GM18519 (cell line): ENCODE measurements around the gene NAA16.
A peak's percentile ranks its signal among the peaks of the same experiment; 100 is the strongest.
"Not testable (repeated sequence)": the region's sequence is repeated elsewhere in the genome, so short reads cannot be mapped to it uniquely, and the experiment has no call there.

Source experiments
- ATAC-seq: cut with Tn5 transposase; IDR thresholded peaks from one replicate; pipeline ENCODE4 v1.9.1; 2021; ENCODE audit warnings: mild to moderate bottlenecking, moderate library complexity; ENCODE audit not compliant: unreplicated experiment, low FRiP score

NAA16 gene

GRCh38 chr13:41310963-41311405 lies at the start of gene NAA16:
Gene NAA16, plus strand, starts transcription at chr13:41311267. Its CDS starts 262 bp downstream, at chr13:41311529.
- peak; percentile 54 for ATAC-seq

- peak; percentile 64 for ATAC-seq
These were observed 47.7 kb upstream of the NAA16 start, which contains the start of gene MTRF1 for GRCh38 chr13:41263261-41263971. Gene MTRF1, minus strand, starts transcription at chr13:41263576. Its CDS starts 2,669 bp downstream, at chr13:41260907.

GRCh38 chr13:41267106-41267505 lies 44.0 kb upstream of the NAA16 start:
- ATAC-seq, result no peak

GRCh38 chr13:41268764-41269163 lies 42.3 kb upstream of the NAA16 start:
- no peak for ATAC-seq

GRCh38 chr13:41271456-41272285 lies 39.4 kb upstream of the NAA16 start:
- no peak for ATAC-seq

GRCh38 chr13:41273831-41274441 lies 37.1 kb upstream of the NAA16 start:
- ATAC-seq, result no peak

GRCh38 chr13:41274881-41275280 lies 36.2 kb upstream of the NAA16 start:
- no peak for ATAC-seq

GRCh38 chr13:41276824-41277223 lies 34.2 kb upstream of the NAA16 start:
- no peak for ATAC-seq

- not testable (repeated sequence) for ATAC-seq
These were observed 31.9 kb upstream of the NAA16 start for GRCh38 chr13:41279156-41279555.

- ATAC-seq, result no peak
These were observed 28.9 kb upstream of the NAA16 start for GRCh38 chr13:41282129-41282571.

GRCh38 chr13:41284512-41285288 lies 26.4 kb upstream of the NAA16 start:
- no peak for ATAC-seq

- ATAC-seq, result no peak
These were observed 24.7 kb upstream of the NAA16 start for GRCh38 chr13:41286370-41286769.

- no peak for ATAC-seq
These were observed 21.6 kb upstream of the NAA16 start for GRCh38 chr13:41289463-41289881.

GRCh38 chr13:41291246-41291645 lies 19.8 kb upstream of the NAA16 start:
- no peak for ATAC-seq

- ATAC-seq, result no peak
These were observed 17.8 kb upstream of the NAA16 start for GRCh38 chr13:41293272-41293671.

GRCh38 chr13:41294914-41295313 lies 16.2 kb upstream of the NAA16 start:
- no peak for ATAC-seq

- no peak for ATAC-seq
These were observed 15.1 kb upstream of the NAA16 start for GRCh38 chr13:41295973-41296372.

GRCh38 chr13:41296879-41297646 lies 14.0 kb upstream of the NAA16 start:
- ATAC-seq, result no peak

GRCh38 chr13:41299316-41300094 lies 11.6 kb upstream of the NAA16 start:
- no peak for ATAC-seq
